A172 (cell line): ENCODE results near the gene TCF20. TPM values are rescaled to one million over a fixed set of nuclear protein-coding genes. Genes with fewer than 3 reads are reported as not detected.
A peak's percentile ranks its signal among the peaks of the same experiment; 100 is the strongest.

Source experiments
- DNase-seq: peaks from one replicate; pipeline ENCODE4 v3.0.0-alpha.2; 2015; ENCODE audit warnings: low spot score
- total RNA-seq: library from RNA; depleted of rRNA; stranded (reverse); fragments of >200 nt; shearing (Covaris generic); gene quantifications from 2 replicates; pipeline ENCODE4 v1.2.3, GENCODE V29; 2014

TCF20 gene
- total RNA-seq, 1 experiment from 2014 or later = 26.0 TPM

DNA sequence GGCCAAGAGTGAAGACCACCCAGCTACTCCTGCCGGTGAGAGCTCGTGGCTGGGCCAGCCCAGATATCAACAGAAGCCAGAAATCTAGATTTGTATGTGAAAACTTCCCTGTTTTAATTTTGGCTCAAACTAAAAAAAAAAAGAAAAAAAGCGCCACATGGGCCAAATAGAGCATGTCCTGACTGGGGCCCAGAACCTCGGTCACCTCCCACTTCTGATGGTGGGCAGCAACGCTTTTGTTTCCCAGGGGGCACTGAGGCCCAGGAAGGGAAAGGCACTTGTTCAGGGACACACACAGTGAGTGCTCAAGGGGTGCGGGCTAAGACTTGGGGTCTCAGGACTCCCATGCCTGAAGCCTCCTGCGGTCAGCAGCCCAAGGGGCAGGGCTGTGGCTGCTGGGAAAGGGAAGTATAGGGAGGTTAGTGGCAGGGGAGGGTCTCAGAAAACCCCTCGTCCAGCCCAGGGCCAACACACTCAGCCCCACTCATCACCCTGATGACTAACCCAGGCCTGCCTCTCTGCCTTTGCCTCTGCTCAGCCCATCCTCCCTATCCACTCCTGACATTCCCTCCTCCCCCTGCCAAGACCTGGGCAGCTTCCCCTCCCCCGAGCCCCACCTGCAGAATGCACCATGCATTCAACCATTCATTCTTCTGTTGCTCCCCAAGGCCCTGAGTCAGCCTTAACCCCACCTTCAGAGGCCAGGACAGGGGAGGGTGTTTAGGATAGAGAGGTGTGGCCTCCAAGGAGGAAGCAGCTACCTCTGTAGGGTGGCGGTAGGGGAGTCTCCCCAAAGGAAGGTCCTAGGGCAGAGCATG lies 30.0 kb upstream of the TCF20 start:
- DNase-seq = no peak

DNA sequence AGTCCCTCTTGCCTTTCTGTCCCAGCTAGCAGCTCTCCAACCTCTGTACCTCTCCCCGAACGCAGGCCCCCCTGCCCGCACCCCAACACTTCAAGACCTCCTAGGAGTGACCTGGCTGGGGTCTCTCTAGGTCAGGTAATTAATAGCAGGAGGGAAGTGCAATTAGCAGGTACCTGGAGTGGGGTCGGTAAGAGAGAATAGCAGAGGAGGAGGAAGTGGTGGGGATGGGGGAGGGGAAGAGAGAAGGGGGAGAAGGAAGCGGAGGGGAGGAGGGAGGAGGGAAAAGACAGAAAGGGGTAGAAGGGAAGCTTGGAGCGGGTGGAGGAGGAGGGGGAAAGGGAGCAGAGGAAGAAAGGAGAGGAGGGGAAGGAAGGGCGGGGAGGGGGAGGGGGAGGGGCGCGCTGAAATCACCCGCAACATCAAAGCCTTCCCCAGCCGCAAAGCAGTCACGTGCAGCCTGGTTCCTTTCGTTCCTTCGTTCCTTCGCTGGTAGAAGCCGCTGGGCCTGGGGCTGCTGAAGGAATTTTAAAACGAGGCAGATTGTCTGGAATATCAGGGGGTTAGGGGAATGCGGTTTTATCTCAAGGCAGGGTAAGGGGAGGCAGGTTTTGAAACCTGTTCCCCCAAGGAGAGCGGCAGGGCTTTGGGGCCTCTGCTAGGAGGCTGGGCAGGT lies 29.3 kb upstream of the TCF20 start:
- DNase-seq = no peak

DNA sequence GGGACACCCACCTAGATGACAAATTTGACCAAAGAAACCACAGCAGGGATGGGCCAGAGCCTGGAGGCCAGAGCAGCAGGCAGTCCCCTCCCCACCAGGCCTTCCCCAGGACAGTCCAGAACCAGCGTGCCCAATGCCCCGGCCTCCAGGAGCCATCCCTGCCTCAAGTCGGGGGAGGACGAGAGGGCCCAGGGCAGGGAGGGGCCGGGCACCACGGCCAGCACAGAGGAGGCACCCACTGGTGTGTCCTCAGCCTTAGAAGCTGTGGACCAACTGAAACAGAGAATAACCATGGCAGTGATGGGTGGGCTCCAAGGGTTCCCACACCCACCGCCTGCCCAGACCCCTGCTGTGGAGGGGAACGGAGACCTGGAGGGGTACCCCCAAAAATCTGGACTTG lies 28.3 kb upstream of the TCF20 start:
- DNase-seq = no peak

DNA sequence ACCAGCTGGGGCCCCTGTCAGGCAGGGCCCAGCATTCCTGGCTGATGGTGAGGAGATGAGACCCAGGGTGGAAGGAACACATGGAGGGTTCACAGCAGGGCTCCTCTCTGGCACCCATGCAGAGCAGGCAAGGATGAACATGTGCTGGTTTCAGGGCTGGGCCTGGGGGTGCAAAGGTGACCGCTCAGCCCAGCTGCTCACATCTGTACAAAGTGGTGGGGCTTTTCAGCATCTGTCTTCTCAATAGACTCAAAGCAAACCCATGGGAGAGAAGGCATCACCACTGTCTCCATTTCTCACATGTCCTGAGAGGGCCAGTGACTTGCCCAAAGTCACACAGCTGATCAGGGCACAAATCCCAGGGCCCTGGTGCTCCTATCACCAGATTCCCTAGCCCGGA lies 27.3 kb upstream of the TCF20 start:
- DNase-seq = no peak

DNA sequence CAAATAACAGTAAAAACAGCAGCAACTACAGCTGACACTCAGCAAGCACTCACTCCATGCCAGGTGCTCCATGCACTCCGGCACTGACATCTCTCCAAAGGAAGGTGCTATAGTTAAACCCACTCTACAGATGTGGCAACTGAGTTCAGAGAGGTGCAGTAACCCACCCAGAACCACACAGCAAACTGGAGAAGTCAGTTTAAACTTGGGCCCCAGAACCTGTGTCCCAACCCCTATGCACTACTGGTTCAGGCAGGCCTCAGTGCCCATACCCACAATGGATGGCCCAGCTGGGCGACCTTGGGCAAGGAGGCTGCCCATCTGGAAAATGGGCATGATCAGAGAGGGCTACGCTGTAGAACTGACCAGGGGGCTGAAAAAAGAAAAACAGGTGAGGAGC lies 26.4 kb upstream of the TCF20 start:
- DNase-seq = no peak

DNA sequence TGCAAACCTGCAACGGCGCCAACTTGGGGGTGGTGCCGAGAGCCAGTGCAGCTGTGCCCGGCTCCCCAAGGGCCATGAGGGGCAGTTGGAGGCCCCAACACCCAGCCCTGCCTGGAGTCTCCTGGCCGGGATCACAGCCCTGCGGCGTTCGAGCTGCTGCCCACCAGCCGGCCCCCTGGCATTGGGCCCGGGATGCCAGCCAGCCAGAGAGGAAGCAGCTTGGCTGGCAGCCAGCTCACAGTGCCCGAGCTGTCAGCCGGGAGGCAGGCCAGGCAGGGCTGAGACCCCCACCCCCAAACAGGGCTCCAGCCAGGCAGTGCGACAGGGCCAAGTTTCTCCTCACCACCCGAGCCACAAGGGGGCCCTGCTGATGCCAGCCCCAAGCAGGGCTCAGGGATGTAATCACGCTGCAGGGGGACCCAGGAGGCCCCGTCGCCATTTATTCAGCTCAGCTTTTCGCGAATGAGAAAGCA lies 26.0 kb upstream of the TCF20 start:
- DNase-seq = no peak

DNA sequence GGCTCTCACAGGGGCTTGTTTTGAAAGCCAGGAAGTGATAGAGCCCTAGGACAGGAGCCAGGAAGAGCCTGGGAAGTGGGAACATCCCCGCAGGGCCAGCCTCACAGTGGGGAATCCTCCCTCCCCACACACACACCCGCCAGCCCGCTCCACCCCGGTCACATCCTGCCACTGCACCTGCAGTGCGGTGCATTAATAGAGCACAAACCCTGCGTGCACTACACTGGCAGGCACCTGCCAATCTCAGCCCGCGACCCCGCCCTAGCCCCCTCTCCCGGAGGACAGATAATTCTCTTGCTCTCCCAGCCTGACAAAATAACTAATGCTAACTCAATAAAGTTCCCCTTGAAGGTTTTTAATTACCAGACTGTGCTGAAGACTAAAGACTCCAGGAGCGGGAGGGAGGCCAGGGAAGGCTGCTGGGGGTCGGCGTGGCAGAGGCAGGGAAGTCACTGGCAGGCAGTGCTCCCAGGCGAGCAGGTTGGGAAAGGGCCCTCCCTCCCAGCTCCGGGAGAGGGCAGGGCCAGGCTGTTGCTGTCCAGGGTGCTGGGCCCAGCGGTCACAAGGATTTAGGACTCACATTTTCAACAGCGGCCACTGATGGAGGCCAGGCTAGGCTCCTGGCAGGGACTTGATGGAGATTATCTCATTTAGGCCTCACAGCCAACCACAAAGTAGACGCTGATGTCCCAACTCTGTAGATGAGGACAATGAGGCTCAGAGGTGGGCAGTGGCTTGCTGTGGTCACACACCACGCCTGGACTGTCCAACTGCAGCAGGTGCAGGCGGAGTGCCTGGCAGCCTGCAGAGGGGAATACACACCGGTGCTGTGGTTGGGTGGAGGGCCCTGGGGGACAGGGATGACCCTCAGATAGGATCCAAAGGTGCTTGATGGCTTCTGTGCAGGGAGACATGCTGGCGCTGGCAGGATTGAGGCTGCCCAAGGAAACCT lies 23.9 kb upstream of the TCF20 start:
- peak; percentile 24 for DNase-seq

DNA sequence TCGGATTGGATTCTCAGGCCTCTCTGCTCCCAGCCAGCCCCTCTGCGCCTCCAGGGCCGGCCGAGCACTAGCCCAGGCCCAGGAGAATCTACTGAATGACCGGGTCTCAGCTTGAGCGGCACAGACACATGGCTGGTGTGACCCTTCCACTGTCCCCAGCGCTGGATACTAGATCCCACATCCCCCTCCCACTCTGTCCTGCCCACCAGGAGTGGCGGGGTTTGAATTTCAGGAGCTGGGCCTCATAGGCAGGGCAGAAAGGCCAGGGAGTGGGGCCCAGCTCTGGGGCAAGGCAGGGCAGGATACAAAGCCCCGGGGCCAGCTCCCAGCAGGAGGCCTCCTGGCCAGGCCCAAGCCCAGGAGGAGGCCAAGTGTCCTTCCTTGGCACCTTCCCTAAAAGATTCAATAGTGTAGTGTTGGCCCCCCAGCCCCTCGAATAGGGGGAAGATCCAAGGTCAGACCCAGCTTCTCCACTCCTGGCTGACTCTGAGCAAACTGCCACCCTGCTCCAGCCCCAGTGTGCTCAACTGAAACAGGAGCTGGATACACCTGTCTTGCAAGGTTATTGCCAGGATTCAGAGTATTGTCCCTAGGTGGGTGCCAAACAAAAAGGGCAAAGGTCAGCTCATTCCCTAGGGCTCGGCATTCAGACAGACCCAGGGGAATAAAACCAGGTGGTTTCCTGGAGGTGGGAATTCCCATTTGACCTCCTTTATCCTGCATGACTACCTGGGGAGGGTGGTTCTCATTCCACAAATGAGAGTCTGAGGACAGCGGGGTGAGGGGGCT lies 22.5 kb upstream of the TCF20 start:
- DNase-seq = no peak

DNA sequence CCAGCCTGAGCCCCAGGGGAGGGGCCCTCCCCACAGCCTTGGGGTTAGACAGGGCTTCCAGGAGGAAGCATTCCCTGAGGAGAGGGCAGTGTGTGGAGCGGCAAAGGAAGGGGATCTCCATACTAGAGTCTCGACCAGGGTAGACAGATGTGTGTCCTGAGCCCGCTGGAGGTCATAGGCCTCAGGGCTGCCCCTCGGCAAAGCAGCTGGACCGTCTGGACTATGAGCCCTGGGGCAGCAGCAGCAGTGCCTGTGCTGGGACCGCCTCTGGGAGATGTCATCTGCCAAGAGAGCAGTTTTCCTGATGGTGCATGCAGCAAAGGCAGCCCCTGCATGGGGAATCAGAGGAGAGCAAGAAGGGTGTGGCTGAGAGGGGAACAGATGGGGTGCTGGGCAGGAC lies 20.8 kb upstream of the TCF20 start:
- no peak for DNase-seq

DNA sequence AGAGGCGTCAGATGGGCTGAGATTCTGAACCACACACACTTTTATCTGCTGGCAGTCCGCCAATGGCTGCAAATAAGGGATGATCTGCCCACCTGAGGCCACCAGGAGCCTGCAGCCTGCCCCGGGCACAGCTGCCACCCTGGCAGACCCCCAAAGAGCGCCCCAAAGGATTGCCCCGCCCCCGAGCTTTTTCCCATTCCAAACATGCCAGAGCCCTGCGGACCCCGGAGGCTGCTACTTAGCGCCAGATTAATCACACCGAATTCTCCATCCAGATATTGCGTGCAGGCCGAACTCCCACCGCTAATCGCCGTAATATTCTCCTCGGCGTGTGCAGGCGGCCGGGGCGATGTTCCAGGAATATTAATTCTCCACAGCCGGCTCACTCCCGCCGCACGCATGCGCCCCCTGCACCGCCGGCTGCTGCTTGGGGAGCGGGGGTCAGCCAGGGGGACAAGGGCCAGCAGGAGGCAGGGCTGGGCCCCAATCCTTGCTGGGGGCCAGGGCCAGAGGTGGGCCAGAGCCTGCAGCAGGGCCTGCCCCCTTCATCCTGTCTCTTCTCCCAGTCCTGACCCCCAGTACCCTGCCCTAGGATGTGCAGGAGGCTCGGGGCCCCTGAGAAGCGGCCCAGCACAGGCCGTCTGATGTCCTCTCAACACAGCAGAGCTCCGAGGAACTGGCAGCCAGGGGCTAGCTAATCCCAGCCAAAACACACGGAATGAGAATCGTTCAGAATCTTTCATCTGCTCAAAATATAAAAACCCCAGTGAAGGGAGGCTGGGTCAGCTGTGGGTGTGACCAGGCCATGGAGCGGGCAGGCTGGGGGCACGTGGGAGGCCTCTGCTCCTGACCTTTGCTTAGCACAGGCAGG lies 19.5 kb upstream of the TCF20 start:
- DNase-seq = no peak

DNA sequence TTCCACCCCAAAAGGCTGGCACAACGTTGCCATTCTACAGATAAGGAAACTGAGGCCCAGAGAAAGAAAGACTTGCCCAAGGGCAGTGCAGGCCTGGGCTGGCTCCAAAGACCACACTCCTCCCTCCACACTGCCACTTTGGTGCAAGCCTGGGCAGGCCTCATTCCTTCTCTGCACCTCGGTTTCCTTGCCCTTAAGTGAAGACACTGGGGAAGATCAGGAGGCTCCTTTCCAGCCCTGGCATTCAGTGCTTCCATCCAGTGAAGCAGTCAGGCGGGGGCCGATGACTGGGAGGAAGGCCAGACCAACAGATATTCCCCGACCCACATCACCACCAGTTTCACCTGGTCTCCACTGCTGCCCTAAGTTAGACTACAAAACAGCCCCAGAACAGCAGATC lies 18.3 kb upstream of the TCF20 start:
- no peak for DNase-seq

DNA sequence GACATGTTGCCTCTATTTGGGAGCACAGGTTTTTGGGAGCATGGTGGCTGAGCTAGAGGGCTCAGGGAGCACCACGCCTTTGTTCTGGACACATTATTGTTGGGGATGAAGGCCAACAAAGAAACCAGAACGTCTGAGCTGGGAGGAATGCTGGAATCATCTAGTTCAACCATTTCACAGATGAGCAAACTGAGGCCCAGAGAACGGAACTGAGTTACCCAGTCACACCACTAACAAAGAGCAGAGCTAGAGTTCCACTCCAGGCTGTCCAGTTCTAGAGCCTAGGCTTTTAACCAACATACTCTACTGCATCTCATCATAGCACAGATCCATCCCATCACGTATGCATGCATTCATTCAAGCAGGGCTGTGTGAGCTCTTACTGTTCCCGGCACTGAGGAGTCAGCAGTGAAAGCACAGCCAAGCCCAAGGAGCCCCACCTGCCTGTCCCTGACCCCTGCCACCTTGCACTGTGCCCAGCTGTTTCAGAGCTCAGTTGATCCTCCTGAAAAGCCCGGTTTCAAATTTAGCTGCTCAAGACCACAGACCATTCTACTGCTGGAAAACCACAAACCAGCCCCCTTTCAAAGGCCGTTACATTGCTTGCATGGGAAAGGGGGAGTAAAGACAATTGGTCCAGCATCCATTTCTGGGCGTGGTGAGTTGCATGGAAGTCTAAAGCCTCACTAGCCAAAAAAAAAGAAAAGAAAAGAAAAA lies 16.9 kb upstream of the TCF20 start:
- DNase-seq = no peak

DNA sequence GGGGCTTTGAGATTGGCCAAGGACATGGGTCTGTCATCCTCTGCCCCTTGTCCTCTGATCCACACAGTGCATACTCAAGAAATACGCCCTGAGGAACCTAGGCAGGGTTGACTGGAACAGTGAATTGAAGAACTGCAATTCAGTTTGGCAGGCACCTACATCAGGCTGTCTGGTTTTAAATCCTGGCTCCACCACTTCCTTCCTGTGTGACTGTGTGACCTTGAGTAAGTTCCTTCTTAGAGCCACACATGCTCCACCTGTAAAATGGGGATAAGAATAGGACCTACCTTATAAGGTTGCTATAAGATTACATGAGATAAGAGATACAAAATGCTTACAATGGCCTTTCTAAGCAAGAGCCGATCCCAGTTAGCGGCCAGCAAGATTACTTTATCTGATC lies 15.8 kb upstream of the TCF20 start:
- no peak for DNase-seq

DNA sequence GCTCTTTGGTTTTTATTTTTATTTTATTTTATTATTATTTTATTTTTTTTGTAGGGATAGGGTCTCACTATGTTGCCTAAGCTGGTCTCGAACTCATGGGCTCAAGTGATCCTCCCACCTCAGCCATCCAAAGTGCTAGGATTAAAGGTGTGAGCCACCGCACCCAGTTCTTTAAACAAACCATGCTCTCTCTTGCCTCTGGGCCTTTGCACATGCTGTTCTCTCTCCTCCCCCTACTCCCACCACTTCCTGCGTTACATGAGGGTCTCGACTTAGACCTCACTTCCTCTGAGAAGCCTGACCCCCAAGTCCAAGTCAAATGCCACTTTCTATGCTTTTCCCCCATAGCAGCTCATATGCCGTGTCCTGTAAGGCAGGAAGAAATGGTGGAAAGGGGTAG lies 15.2 kb upstream of the TCF20 start:
- DNase-seq = no peak

DNA sequence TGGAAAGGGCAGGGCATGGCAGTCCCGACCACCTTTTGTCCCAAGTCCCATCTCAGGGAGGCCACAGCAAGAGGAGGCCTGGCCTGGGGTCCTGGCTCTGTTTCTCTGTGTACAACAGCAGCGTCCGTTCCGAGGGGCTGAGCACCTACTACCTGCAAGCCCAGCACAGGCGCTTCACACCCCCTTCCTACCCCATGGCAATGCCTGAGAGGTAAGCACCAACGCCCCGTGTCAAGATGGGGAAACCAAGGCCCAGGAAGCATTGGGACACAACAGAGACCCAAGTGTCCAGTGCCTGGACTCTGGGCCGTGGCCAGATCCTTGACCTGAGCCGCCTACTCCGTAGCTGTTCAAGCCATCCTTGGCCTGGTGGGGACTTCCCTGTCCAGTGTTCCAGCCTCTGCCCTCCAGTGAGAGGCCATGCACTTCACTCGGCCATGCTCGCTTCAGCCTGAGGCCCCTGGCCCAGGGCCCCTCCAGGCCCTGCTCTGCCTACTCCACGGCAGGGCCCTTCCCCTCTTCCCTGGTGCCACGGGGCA lies 14.3 kb upstream of the TCF20 start:
- no peak for DNase-seq

DNA sequence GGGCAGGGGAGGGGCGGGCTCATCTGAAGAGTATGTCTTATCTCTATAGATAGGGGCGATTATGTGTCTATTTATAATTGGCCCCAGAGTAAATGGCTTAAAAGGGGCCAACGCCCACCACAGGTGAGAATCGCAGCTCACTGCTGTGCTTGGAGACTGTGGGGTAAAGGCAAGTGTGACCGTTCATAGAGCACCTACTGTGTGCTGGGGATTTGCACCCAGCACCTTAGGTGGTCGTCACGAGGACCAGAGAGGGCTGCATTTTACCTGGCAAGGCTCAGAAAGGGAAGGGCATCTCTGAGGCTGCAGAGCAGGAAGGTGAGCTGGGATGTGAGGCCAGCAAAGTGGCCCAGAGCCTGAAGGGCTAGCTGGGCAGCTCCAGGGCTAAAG lies 13.7 kb upstream of the TCF20 start:
- DNase-seq = no peak

DNA sequence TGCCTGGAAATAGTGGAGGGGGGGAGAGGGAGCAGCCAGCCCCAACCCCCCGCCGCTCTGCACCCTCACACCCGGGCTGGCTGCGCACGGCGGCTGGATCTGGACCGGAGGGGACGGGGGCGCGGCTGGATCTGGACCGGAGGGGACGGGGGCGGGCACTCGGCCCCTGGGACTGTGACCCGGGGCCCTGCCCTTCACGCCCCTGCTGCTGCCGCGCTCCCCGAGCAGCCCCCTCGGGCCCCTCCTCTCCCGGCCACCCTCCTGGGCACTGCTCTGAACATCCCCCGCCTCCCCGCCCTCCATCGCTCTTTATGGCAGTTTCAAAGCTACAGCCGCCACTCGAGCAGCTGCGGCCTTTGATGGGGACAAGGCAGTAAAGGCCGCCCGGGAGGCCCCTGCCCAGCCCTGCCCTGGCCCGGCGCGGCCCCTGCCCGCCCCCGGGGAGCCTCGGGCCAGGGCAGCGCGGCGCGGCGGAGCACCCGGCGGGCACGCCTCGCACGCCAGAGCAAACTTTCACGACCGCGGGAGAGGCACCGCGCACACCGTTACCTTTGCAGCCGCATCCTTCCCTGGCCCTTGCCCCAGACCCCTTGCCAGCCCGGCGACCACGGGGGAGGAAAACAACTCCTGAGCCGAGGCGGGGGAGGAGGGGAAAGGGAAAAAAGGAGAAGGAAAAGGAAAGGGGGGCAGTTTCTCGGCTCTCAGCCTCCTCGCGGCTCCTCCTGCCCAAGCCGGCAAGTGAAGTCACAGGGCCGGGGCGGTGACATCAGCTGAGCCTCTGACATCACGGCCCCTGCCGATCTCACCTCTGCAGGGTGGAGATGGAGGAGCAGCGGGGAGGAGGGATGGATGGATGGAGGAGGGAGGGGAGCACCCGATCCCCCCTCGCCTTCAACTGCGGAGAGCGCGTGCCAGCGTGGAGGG lies 13.1 kb upstream of the TCF20 start:
- no peak for DNase-seq

DNA sequence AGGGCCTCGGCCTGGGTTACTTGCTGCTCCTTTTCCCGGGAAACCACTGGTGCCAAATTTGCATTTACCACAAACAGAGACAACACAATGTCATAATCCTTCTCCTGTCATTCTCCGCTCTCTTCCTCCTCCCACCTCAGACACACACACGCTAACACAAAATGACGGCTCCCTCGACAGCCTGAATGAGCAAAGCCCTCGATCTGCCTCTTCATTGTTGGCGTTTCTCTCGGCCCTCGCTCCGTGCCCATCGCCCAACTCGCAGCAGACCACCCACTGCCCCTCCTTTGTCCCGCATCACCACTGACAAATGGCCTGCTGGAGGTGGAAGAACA lies 12.5 kb upstream of the TCF20 start:
- no peak for DNase-seq
